GM10248 (cell line): ENCODE measurements around the gene FKBP8.

Source experiments
- CTCF ChIA-PET: fragments of 300-600 bp; sonication (Branson Sonifier 250); formaldehyde crosslinking; extraction: SDS; loops from one replicate; lab custom pipeline; 2021; ENCODE audit warnings: antibody characterized with exemption; lab: Yijun Ruan, JAX
- POLR2A ChIA-PET: fragments of 350-650 bp; sonication (Branson Sonifier 250); formaldehyde crosslinking; extraction: SDS; loops from one replicate; lab custom pipeline; 2020; ENCODE audit warnings: antibody characterized with exemption; lab: Yijun Ruan, JAX
- DNase-seq: peaks from one replicate; pipeline ENCODE4 v3.0.0; 2012; ENCODE audit errors: extremely low spot score
- TF ChIP-seq, protein P1 (sequence below): IDR thresholded peaks from 2 replicates; pipeline ENCODE4 v1.5.1; 2012; ENCODE audit warnings: mild to moderate bottlenecking, low read depth; ENCODE audit errors: extremely low read depth, missing control alignments, control extremely low read depth

FKBP8 gene

DNA sequence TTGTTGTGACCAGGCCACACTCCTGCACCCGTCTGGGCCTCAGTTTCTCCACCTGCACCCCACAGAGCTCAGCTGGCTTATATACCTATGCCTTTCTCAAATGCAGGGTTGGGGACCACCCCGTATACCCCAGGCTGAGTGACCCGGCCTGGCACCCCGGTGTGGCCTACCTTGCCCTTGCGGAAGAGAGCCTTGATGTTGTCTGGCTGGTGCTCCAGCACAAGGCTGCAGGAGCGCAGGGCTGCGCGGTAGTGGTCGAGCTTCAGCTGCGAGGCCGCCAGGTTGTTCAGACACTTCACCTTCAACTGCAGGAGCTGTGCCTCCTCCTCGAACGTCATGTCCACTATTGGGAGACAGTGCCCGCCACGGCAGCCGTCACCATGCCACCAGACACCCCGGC, 5.9 kb downstream of the FKBP8 start:
- ChIA-PET POLR2A (no interaction called here), CTCF (no interaction called here)
- no peak for DNase-seq
- TF ChIP-seq, protein P1, sequence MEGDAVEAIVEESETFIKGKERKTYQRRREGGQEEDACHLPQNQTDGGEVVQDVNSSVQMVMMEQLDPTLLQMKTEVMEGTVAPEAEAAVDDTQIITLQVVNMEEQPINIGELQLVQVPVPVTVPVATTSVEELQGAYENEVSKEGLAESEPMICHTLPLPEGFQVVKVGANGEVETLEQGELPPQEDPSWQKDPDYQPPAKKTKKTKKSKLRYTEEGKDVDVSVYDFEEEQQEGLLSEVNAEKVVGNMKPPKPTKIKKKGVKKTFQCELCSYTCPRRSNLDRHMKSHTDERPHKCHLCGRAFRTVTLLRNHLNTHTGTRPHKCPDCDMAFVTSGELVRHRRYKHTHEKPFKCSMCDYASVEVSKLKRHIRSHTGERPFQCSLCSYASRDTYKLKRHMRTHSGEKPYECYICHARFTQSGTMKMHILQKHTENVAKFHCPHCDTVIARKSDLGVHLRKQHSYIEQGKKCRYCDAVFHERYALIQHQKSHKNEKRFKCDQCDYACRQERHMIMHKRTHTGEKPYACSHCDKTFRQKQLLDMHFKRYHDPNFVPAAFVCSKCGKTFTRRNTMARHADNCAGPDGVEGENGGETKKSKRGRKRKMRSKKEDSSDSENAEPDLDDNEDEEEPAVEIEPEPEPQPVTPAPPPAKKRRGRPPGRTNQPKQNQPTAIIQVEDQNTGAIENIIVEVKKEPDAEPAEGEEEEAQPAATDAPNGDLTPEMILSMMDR: no peak

DNA sequence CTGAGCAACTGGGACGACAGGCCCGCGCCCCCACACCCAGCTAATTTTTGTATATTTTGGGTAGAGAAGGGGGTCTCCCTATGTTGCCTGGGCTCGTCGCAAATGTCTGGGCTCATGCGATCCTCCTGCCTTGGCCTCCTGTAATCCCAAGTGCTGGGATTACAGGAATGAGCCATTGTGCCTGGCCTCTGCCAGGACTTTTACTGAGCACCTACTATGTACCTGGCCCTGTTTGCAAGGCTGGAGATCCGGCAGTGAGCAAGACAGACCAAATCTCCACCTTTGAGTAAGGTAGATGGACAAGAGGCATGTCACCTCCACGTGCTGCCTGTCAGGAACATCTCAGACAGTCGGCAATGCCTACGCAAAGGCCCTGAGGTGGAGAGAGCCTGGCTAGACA, 6.9 kb downstream of the FKBP8 start:
- POLR2A ChIA-PET: no interaction called here
- TF ChIP-seq, protein P1: no peak
- DNase-seq: no peak
- CTCF ChIA-PET: interaction anchor here (7.7 kb wide), 1 partner anchor 15 kb away, joined by 43 read pairs; the partner anchor contains the start of gene ELL

DNA sequence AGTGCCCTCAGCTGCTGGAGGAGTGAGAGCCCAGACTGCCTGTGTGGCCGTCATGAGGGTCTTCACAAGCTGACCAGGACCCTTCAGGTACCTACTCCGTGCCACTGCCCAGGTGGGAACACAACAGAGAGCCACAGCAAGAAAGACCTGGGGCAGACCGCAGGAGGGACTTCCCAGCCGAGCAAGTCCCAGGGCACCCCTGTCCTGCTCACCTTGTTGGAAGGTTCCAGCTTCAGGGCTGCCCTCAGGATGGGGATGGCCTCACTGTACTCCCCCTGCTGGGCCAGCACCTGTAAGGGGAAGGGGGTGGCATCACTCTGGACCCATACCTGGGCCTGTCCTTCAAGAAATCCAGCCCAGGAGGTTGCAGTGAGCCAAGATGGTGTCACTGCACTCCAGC, 10.3 kb downstream of the FKBP8 start:
- TF ChIP-seq, protein P1: no peak
- DNase-seq: no peak
- POLR2A ChIA-PET: interaction anchor here (0.5 kb wide), 1 partner anchor 254 kb away, joined by 3 read pairs; no protein-coding TSS in a partner anchor
- CTCF ChIA-PET: interaction anchor here (7.7 kb wide), 1 partner anchor 11 kb away, joined by 43 read pairs; the partner anchor contains the start of gene ELL

DNA sequence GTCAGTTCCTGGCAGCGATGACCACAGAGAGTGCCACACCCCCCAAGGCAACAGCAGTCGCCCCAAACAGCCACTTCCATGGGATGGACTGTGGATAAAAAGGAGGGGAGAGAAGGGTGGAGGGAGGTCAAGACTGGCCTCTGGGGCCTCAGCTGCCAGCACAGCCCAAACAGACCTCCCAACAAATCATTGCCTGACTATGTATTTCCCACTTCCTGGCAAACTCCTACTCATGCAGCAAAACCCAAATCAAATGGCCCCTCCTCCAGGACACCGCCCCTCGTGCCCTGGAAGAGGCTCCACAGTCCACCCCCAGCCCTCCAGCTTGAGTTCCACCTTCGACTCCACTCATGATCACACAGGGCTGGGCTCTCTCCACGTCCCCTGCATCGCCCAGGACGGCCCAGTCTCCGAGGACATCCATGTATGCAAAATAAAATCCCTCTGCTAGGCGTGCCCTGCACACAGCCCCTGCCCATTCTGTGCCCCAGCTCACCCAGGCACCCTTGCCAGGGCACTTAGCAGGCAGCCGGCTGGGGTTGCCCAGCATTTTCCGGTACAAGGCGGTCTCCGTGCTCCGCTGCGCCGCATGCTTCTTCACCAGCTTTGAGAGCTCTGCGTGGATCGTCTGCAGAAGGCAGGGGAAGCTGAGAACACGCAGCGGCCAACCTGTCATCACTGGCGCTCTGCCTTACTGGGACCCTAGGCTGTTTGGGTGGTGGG, 11.0 kb downstream of the FKBP8 start:
- DNase-seq: no peak
- TF ChIP-seq, protein P1: no peak
- CTCF ChIA-PET: interaction anchor here (7.7 kb wide), 1 partner anchor 10 kb away, joined by 43 read pairs; the partner anchor contains the start of gene ELL
- POLR2A ChIA-PET: no interaction called here

DNA sequence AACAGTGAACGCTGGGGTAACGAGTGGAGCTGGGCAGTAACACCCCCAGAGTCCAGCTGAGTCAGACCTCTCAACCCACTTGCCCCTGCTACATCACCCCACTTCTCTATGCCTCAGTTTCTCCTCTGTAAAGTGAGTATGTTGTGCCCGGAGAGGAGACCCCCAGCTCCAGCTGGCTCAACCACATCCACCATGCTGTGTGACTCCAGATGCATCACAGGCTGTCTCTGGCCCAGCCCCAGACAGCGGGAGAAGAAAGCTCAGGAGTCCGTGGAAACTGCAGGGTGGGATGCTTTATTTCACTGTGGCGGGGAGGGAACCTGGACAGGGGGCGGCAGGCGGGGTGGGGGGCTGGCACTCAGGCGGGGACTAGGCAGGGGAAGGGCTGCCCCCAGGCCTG, 11.9 kb downstream of the FKBP8 start:
- TF ChIP-seq, protein P1: no peak
- CTCF ChIA-PET: interaction anchor here (7.7 kb wide), 1 partner anchor 10 kb away, joined by 43 read pairs; the partner anchor contains the start of gene ELL
- POLR2A ChIA-PET: no interaction called here
- no peak for DNase-seq

DNA sequence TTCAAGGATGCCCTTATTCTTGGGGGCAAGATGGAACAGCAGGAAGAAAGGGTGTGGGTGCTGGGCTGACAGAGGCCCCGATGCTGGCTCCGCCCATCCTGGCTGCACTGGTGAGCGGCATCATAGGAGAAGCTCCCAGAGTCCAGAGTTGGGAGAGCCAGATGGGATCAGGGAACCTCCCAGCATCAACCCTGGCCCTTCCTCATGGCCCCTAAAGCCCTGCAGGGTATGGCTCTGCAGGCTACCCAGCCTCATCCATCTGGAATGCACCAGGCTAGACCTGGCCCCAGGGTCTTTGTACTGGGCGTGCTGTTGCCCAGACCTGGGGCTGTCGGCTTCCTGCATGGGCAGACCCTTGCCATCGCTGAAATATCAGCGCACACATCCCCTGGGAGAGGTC, 13.6 kb downstream of the FKBP8 start:
- POLR2A ChIA-PET: no interaction called here
- CTCF ChIA-PET: interaction anchor here (0.9 to 7.7 kb wide), 6 partner anchors 8 to 60 kb away, joined by 3 to 43 read pairs (median 4); partner anchors contain the start of genes ELL and FKBP8
- TF ChIP-seq, protein P1: no peak
- no peak for DNase-seq
